Activated gamma-delta T cell (primary cell): ENCODE measurements around the gene GRK1.

Experiments used
- DNase-seq: peaks from one replicate; lab custom pipeline; 2025; lab: John Stamatoyannopoulos, UW

Gene GRK1

DNA sequence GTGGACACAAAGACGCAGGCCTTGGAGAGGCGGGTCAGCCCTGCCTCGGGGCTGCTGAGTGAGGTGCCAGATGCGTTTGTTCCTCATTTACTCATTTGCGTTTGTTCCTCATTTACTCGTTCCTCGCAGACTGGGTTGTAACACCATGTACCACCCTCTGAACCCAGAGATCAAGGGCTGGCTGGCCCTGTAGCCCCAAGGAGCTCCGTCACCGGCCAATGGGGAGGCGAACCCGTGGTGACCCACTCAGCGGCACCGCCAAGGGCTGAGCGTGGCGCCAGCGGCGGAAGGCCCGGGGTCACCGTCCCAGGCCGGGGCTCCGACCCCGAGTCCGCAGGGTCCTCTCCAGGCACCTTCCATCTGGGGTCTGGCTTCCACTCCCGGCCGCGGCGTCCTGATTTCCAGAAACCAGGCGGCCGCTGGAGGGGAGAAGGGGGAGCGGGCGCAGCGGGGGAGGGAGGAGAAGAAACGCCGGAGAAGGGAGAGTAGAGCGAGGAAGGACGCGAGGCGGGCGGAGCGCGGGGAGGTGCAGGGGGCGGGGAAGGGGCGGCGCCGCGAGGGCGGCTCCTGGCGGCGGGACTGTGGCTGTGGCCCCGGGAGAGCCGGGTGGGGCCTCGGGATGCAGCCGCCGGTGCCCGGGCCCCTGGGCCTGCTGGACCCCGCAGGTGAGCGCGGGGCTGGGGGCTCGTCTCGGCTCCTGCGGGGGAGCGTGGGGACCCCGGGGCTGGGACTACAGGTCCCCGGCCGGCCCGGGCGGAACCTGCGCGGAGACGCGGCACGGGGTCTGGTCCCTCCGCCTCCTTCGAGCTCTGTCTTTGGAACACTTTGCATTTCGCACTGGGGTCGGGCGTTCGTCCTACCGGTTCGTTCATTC, 91.9 kb downstream of the GRK1 start, which contains the start of gene TMEM255B:
Gene TMEM255B (plus strand): TSS at position 576 of the 874 bp plus-strand sequence. CDS start 44 bp downstream, at position 620.
- peak; percentile 45 for DNase-seq

- DNase-seq, result no peak
Measured at GRCh38 chr13:113759525-113760137, 92.6 kb downstream of the GRK1 start.

- no peak for DNase-seq
Measured at GRCh38 chr13:113761136-113761535, 94.1 kb downstream of the GRK1 start.

GRCh38 chr13:113762075-113762474, 95.1 kb downstream of the GRK1 start:
- no peak for DNase-seq

GRCh38 chr13:113762538-113762937, 95.5 kb downstream of the GRK1 start:
- no peak for DNase-seq

GRCh38 chr13:113763254-113763653, 96.2 kb downstream of the GRK1 start:
- DNase-seq, result no peak

DNA sequence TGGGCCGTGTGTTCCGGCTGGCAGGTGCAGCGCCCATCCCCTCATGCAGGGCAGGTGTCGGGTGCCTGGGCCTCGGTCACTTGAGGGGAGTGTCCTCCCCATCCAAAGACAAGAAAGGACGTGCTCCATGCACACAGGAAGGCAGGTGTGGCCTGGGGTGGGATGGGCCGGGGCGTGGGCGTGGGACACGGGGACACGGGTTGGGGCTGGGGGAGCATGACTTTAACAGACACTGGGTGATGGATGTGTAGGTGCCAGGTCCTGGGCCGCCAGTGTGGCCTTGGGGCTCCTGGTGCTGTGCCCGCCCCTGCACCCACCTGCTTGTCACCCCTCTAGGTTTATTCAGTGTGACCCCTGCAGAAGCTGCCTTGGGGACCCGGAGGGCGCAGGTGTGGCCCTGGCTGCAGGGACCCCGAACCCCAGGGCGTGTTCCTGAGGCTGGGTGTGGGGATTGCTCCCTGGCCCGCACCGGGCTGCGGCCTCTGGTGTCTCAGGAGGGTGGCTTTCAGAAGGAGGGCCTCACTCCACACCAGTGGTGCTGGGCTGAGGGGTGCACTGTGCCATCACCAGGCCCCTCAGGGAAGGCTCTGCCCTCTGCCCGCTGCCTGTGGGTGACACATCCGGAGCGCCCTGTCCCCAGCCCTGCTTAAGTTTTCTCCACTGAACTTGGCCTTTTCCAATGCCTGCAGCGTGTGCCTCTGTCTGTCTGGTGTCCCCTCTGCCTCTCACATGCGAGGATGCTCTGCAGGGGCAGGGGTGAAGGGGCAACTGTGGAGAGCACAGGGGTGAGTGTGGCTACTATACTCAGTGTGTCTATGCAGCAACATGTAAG, 97.2 kb downstream of the GRK1 start:
- no peak for DNase-seq

DNA sequence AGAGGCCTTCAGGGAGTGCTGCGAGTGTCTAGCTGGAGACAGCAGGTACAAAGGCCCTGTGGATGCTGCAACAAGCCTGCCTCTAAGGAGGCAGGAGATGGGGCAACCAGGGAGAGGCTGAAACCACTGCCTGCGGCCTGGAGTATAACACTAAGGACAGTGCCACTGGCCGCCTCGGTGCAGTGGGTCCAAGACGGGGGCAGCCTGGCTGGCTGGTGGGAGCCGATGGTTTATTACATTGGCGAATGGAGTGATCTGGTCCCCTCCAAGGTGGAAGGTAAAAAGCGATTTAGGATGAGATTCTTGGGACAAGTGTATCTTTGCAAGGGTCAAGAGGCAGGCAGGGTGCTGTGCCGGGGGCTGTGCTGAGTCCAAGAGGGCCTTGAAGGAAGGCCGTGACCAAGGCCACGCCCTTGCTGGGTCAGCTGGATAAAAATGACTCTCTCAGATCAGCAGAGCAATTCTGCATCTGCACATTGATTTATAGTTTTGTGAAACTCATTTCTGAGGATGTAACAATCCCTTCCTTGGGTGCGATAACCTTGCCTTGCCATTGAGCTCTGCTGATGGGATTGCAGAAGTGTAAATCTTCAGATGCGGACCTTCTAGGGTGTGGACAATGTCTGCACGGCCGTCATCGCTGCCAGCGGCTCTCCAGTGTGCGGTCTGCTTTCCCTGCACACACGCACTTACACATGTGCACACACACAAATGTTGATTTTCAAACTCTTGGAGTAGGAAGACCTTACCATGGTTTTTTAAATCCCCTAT, 98.0 kb downstream of the GRK1 start:
- no peak for DNase-seq

GRCh38 chr13:113765564-113765910, 98.5 kb downstream of the GRK1 start:
- no peak for DNase-seq

DNA sequence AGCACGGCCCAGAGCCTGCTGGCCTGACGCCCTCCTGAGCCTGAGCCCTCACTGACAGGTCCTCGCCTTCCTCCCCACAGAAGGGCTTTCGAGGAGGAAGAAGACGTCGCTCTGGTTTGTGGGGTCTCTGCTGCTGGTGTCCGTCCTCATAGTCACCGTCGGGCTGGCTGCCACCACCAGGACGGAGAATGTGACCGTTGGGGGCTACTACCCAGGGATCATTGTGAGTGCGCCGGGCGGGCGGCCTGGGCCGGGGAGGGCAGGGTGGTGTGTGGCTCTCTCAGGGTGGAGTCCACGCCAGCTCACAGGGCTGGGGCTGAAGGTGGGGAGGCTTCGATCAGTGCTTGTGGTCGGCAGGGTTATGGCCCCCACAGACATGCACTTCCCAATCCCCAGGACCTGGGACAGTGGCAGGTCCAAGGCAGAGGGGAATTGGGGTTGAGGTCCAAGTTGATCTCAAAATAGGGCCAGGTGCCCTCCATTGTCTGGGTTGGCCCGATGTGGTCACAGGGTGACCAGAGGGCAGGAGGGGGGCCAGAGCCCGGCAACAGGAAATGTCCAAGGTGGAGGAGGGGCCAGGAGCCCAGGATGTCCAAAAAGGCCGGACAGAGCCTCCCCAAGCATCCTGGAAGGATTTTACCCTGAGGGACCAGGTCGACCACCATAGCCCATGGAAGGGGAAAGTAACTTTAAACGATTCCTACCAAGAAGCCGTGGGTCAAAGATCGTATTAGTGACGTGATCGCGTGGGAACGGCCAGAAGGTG, 99.2 kb downstream of the GRK1 start:
- no peak for DNase-seq

- no peak for DNase-seq
Measured at GRCh38 chr13:113767366-113767765, 100.3 kb downstream of the GRK1 start.

DNA sequence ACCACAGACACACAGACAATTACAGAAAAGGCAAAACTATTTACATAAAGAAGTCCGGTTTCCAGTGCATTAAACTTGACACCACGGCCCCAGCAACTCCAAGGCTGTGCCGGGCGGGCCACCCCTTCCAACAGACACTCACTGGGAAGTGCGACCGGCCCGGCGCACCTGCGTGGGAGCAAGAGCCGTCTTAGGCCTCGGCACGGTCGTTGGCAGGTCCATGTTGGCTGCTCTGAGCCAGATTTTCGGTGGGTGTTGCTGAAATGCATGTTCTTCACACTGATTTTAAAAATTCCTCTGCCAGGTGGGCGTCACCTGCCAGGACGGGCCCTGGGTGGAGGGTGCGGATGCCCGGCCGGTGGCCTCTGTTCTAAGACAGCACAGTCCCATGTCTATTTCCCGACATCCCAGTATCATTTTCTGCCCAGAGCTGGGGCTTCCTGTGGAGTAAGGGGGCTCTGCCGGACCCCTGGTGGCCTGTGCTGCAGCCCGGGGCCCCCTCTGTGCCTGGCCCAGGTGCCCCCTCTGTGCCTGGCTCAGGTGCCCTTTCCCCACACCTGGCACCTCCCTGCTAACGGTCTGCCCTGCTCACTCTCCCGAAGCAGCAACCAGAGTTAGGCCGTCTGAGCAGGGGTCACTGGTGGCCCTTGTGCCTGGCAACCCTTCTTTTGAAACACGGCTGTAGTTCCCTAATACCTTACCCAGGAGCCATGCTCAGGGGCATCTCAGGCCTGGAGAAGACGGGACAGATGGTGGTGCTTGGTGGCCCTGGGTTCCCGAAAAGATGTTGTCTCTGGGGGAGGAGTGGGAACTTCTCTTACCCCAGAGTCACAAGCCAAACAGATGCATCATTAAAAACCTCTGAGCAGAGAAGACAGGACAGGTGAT, 101.2 kb downstream of the GRK1 start:
- DNase-seq, result no peak

DNA sequence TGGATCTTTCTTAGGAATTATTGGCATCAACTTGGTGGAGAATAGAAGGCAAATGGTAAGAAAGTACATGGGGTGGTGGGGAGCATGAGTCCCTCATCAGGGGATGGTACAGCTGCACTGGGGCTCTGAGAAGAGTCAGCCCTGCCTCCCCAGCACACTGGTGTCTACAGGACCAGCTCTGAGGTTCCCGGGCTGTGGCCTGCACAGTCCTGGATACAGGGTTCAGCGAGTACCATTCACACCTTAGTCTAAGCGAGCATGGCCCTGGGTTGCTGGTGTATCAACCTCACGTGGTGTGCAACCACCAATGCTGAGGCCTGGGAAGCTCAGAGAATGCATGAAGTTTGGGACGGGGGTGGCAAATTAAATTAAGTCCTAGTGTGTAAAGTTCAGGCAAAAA, 102.1 kb downstream of the GRK1 start:
- no peak for DNase-seq

DNA sequence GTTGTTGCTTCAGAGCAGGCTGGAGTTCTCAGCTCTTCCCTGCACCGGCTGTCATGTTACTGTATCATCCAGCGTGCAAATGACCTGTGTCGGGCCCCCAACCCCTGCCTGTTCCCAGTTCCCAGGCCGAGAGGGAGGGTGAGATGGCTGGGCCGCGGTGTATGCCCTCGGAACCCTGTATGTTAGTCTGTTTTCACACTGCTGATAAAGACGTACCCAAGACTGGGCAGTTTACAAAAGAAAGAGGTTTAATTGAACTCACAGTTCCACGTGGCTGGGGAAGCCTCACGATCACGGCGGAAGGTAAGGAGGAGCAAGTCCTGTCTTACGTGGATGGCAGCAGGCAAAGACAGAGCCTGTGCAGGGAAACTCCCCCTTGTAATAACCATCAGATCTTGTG, 102.9 kb downstream of the GRK1 start:
- no peak for DNase-seq

GRCh38 chr13:113770441-113770840, 103.4 kb downstream of the GRK1 start:
- DNase-seq, result no peak

- no peak for DNase-seq
Measured at GRCh38 chr13:113770937-113771336, 103.9 kb downstream of the GRK1 start.

- DNase-seq, result no peak
Measured at GRCh38 chr13:113771709-113772331, 104.8 kb downstream of the GRK1 start.

DNA sequence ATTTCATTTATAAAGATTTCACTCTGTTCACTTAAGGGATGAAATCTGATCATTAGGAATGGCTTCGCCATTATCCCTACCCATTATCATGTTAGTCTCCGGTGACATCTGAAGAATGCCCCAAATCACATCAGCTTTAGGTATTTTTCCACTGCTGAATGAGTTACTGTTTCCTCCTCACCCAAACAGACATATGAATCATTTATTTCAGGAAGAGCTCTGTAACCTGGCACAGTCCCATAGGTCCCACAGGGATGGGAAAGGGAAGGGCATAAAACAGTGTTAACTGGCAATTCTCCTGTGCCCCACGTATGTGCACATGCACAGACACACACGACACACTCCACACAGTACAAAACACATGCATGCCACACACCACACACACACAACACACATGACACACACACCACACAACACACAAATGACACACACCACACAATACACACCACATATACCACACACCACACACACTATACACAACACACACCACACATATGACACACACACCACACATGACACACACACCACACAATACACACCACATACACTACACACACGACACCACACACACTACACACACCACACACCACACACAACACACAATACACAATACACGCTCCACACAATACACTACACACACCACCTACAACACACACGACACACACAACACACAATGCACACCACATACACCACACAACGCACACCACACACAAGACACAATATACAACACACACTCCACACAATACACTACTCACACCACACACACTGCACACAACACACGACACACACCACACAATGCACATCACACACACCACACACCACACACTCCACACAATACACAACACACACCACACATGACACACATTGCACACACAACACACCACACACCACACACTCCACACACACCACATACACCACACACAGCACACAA, 107.4 kb downstream of the GRK1 start:
- DNase-seq, result no peak
